A549 (cell line): ENCODE results near the gene VWCE. TPM values are rescaled to one million over a fixed set of nuclear protein-coding genes. Genes with fewer than 3 reads are reported as not detected.

ENCODE experiments used
- ATAC-seq, 2 experiments: fragments of 200-7000 bp in 1 of 2; fragments of >200 bp in 1 of 2; cut with Nextera tagmentation in 1 of 2; cut with Tn5 transposase in 1 of 2; 3 replicates each; pipeline versions ENCODE4 v1.8.0 to v1.9.1; 2018 to 2020; ENCODE audit warnings: mild to moderate bottlenecking in 1 of 2, moderate library complexity in 1 of 2
- CTCF ChIA-PET: fragments of 300-600 bp; sonication (Branson Sonifier 250); formaldehyde crosslinking; extraction: SDS; loops from one replicate; lab custom pipeline; 2021; ENCODE audit warnings: antibody characterized with exemption, inconsistent platforms; lab: Yijun Ruan, JAX
- POLR2A ChIA-PET: fragments of 350-600 bp; formaldehyde crosslinking; extraction: SDS; loops from one replicate; lab custom pipeline; 2021; ENCODE audit warnings: antibody characterized with exemption, inconsistent platforms; lab: Yijun Ruan, JAX
- DNase-seq, 2 experiments: peaks; one replicate each; pipeline versions ENCODE4 v3.0.0 to v3.0.0-alpha.2; 2011 to 2016; ENCODE audit warnings: low read depth in 1 of 2, low spot score in 1 of 2
- FAIRE-seq: peaks from 2 replicates; lab custom pipeline; 2011; peaks lifted over from hg19 to GRCh38; lab: Jason Lieb, UNC
- H3K27ac ChIP-seq, 2 experiments: fragments of >200 bp; sonication (Bioruptor Twin); formaldehyde crosslinking; 3 replicates each; pipeline ENCODE4 v1.5.1; 2016 to 2017
- H3K4me1 ChIP-seq: fragments of >200 bp; sonication (Bioruptor Twin); formaldehyde crosslinking; 3 replicates; pipeline ENCODE4 v1.6.1; 2016
- H3K4me2 ChIP-seq: fragments of >200 bp; sonication (Bioruptor Twin); formaldehyde crosslinking; 3 replicates; pipeline ENCODE4 v1.6.1; 2016
- H3K4me3 ChIP-seq: fragments of >200 bp; sonication (Bioruptor Twin); formaldehyde crosslinking; 3 replicates; pipeline ENCODE4 v1.5.1; 2016
- H3K9me3 ChIP-seq: fragments of >200 bp; sonication (Bioruptor Twin); formaldehyde crosslinking; 3 replicates; pipeline ENCODE4 v1.6.1; 2016
- CBX8 ChIP-seq: fragments of 200-600 bp; sonication (generic); IDR thresholded peaks from 2 replicates; pipeline ENCODE4 v1.6.1; 2016
- CEBPB ChIP-seq, 2 experiments: fragments of >200 bp in 1 of 2; sonication (Bioruptor Twin) in 1 of 2; formaldehyde crosslinking in 1 of 2; IDR thresholded peaks; 2 replicates each; pipeline ENCODE4 v1.6.1; 2012 to 2016
- E2F6 ChIP-seq: IDR thresholded peaks from 2 replicates; pipeline ENCODE4 v1.6.1; 2012; ENCODE audit warnings: low read depth, borderline replicate concordance
- EHF ChIP-seq: fragments of 250-450 bp; sonication (Bioruptor Pico); IDR thresholded peaks from 2 replicates; pipeline ENCODE4 v1.5.0; 2020; ENCODE audit warnings: mild to moderate bottlenecking
- HEYL ChIP-seq: fragments of 250-450 bp; sonication (Bioruptor Pico); IDR thresholded peaks from 2 replicates; pipeline ENCODE4 v1.8.0; 2021; ENCODE audit warnings: mild to moderate bottlenecking, moderate library complexity
- HOXA7 ChIP-seq: fragments of 250-450 bp; sonication (Bioruptor Pico); IDR thresholded peaks from 2 replicates; pipeline ENCODE4 v1.5.0; 2020; ENCODE audit warnings: mild to moderate bottlenecking, moderate library complexity
- HOXB5 ChIP-seq: fragments of 250-450 bp; sonication (Bioruptor Pico); IDR thresholded peaks from 2 replicates; pipeline ENCODE4 v1.5.0; 2020; ENCODE audit warnings: mild to moderate bottlenecking, moderate library complexity
- JUN ChIP-seq, 2 experiments: fragments of >200 bp; sonication (Bioruptor Twin); formaldehyde crosslinking; IDR thresholded peaks; 2 replicates in 1 of 2; 3 replicates in 1 of 2; pipeline ENCODE4 v1.6.1; 2016 to 2017
- KDM1A ChIP-seq: fragments of 200-600 bp; sonication (generic); IDR thresholded peaks from 2 replicates; pipeline ENCODE4 v1.6.1; 2016; ENCODE audit warnings: low read depth, mild to moderate bottlenecking
- MAX ChIP-seq: IDR thresholded peaks from 2 replicates; pipeline ENCODE4 v1.6.1; 2012
- MAZ ChIP-seq: fragments of 150-350 bp; IDR thresholded peaks from 2 replicates; pipeline ENCODE4 v1.6.1; 2014; ENCODE audit warnings: antibody characterized with exemption, low read depth, low read length, borderline replicate concordance
- NPAS2 ChIP-seq: fragments of 250-450 bp; sonication (Bioruptor Pico); IDR thresholded peaks from 2 replicates; pipeline ENCODE4 v1.8.0; 2022; ENCODE audit warnings: mild to moderate bottlenecking, moderate library complexity, borderline replicate concordance
- PHF8 ChIP-seq: fragments of 200-600 bp; sonication (generic); IDR thresholded peaks from 2 replicates; pipeline ENCODE4 v1.6.1; 2016; ENCODE audit warnings: low read depth, mild to moderate bottlenecking, antibody characterized with exemption, moderate library complexity, borderline replicate concordance
- RAD21 ChIP-seq, 2 experiments: fragments of >200 bp in 1 of 2; sonication (Bioruptor Twin) in 1 of 2; formaldehyde crosslinking in 1 of 2; IDR thresholded peaks in 1 of 2; conservative IDR thresholded peaks in 1 of 2; 2 replicates in 1 of 2; 3 replicates in 1 of 2; pipeline ENCODE4 v1.6.1; 2012 to 2018; ENCODE audit warnings: inconsistent platforms in 1 of 2
- SREBF2 ChIP-seq: fragments of 450-650 bp; IDR thresholded peaks from 2 replicates; pipeline ENCODE4 v1.6.1; 2014; ENCODE audit warnings: mild to moderate bottlenecking, moderate library complexity
- TFCP2L1 ChIP-seq: fragments of 250-450 bp; sonication (Bioruptor Pico); IDR thresholded peaks from 2 replicates; pipeline ENCODE4 v1.5.0; 2021; ENCODE audit warnings: mild to moderate bottlenecking
- ZNF302 ChIP-seq: fragments of 250-450 bp; sonication (Bioruptor Pico); IDR thresholded peaks from 2 replicates; pipeline ENCODE4 v1.9.0; 2021; ENCODE audit warnings: inconsistent platforms, mild to moderate bottlenecking, moderate library complexity
- ZSCAN20 ChIP-seq: fragments of 250-450 bp; sonication (Bioruptor Pico); IDR thresholded peaks from 2 replicates; pipeline ENCODE4 v1.8.0; 2022; ENCODE audit warnings: mild to moderate bottlenecking, moderate library complexity
- WGBS: methylation state at CpG from one replicate; pipeline ENCODE4 v1.1.6; 2017; ENCODE audit errors: missing lambda C conversion rate; 5-methylcytosine and 5-hydroxymethylcytosine counted together
- polyA plus RNA-seq, 4 experiments: library from polyadenylated mRNA; depleted of rRNA in 3 of 4; stranded (reverse); fragments of >200 nt; fragmentation: RNase III in 1 of 4; extraction: RNeasy Plus Mini Kit Qiagen cat#74134 plus additional on column Dnase treatment in 1 of 4; gene quantifications; 2 replicates in 3 of 4; 3 replicates in 1 of 4; pipeline ENCODE4 v1.2.3, GENCODE V29; 2011 to 2017
- TF ChIP-seq, protein P1 (sequence below): fragments of >200 bp; sonication (Bioruptor Twin); formaldehyde crosslinking; IDR thresholded peaks from 2 replicates; pipeline ENCODE4 v1.6.1; 2016
- TF ChIP-seq, protein P2 (sequence below): fragments of 450-650 bp; IDR thresholded peaks from 2 replicates; pipeline ENCODE4 v1.6.1; 2014; ENCODE audit warnings: antibody characterized with exemption
- TF ChIP-seq, protein P3 (sequence below): fragments of 250-450 bp; sonication (Bioruptor Pico); IDR thresholded peaks from 2 replicates; pipeline ENCODE4 v1.5.0; 2020; ENCODE audit warnings: low read depth, mild to moderate bottlenecking, moderate library complexity
- TF ChIP-seq, protein P4 (sequence below): IDR thresholded peaks from 2 replicates; pipeline ENCODE4 v1.6.1; 2012

Gene VWCE
- polyA plus RNA-seq, 2 of the 4 experiments (the other 2 are of a cell fraction), result 0.45 to 0.65 TPM

- no peak overlapping the region for H3K4me2 ChIP-seq
- WGBS, result 46% methylated on average over 1 of the region's 1 CpG
- CTCF ChIA-PET, result interaction anchor here (1.1 to 1.7 kb wide), 5 partner anchors 27 to 96 kb away, joined by 3 to 5 read pairs (median 3); partner anchors contain the start of gene TMEM216
- ATAC-seq (no peak), FAIRE-seq (no peak), DNase-seq (no peak)
- H3K9me3 ChIP-seq, result no peaks in the 10 kb centered on the region
- 0 out of 6 replicates have a peak overlapping the region, but pooled peaks of 1 of the 2 experiments have one; percentile 8 for H3K27ac ChIP-seq
- H3K4me3 ChIP-seq, result no peak overlapping the region
- POLR2A ChIA-PET, result no interaction called here
- peaks cover 14% of the 10 kb centered on the region; the same call in 1 of the 3 replicates for H3K4me1 ChIP-seq
- no peak for TF ChIP-seq HOXB5 (CRISPR knock-in tag)
- TF ChIP-seq SREBF2, result no peak
- TF ChIP-seq CEBPB (IDR thresholded peaks at IDR 0.05), result no peak
- TF ChIP-seq JUN (IDR thresholded peaks at IDR 0.05), result no peak
- no peak for TF ChIP-seq MAZ
- TF ChIP-seq HEYL, result no peak
- no peak for TF ChIP-seq KDM1A
- TF ChIP-seq ZSCAN20, result no peak
- TF ChIP-seq, protein P1, sequence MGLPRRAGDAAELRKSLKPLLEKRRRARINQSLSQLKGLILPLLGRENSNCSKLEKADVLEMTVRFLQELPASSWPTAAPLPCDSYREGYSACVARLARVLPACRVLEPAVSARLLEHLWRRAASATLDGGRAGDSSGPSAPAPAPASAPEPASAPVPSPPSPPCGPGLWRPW, result no peak
- TF ChIP-seq HOXA7, result no peak
- TF ChIP-seq ZNF302 (CRISPR knock-in tag), result no peak
- TF ChIP-seq, protein P2, sequence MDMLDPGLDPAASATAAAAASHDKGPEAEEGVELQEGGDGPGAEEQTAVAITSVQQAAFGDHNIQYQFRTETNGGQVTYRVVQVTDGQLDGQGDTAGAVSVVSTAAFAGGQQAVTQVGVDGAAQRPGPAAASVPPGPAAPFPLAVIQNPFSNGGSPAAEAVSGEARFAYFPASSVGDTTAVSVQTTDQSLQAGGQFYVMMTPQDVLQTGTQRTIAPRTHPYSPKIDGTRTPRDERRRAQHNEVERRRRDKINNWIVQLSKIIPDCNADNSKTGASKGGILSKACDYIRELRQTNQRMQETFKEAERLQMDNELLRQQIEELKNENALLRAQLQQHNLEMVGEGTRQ, result no peak
- no peak for TF ChIP-seq EHF (CRISPR knock-in tag)
- no peak for TF ChIP-seq NPAS2 (CRISPR knock-in tag)
- TF ChIP-seq, protein P3, sequence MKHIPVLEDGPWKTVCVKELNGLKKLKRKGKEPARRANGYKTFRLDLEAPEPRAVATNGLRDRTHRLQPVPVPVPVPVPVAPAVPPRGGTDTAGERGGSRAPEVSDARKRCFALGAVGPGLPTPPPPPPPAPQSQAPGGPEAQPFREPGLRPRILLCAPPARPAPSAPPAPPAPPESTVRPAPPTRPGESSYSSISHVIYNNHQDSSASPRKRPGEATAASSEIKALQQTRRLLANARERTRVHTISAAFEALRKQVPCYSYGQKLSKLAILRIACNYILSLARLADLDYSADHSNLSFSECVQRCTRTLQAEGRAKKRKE, result no peak
- TF ChIP-seq RAD21 (conservative IDR thresholded peaks at IDR 0.05 in 1 of 2, IDR thresholded peaks at IDR 0.05 in 1 of 2), result no peak
- TF ChIP-seq, all 56 proteins: peak for 0
Measured at GRCh38 chr11:61297341-61297740, 2.2 kb upstream of the VWCE start.

GRCh38 chr11:61295596-61295926, 445 bp upstream of the VWCE start:
- ChIA-PET CTCF (interaction anchor here (0.6 to 0.9 kb wide), 2 partner anchors 24 to 27 kb away, joined by 3 to 4 read pairs; no protein-coding TSS in a partner anchor), POLR2A (interaction anchor here (2.1 kb wide), 1 partner anchor 66 kb away, joined by 15 read pairs; the partner anchor contains the start of genes CYB561A3 and TMEM138)
- FAIRE-seq (no peak), ATAC-seq (no peak), DNase-seq (no peak)
- TF ChIP-seq CBX8 (no peak), PHF8 (no peak)
- TF ChIP-seq, protein P4, sequence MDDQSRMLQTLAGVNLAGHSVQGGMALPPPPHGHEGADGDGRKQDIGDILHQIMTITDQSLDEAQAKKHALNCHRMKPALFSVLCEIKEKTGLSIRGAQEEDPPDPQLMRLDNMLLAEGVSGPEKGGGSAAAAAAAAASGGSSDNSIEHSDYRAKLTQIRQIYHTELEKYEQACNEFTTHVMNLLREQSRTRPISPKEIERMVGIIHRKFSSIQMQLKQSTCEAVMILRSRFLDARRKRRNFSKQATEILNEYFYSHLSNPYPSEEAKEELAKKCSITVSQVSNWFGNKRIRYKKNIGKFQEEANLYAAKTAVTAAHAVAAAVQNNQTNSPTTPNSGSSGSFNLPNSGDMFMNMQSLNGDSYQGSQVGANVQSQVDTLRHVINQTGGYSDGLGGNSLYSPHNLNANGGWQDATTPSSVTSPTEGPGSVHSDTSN, result no peak
- no peak overlapping the region for H3K4me3 ChIP-seq
- H3K4me2 ChIP-seq, result no peak overlapping the region
- peaks cover 14% of the 10 kb centered on the region; the same call in 1 of the 3 replicates for H3K4me1 ChIP-seq
- H3K9me3 ChIP-seq, result no peaks in the 10 kb centered on the region
- no peak overlapping the region for H3K27ac ChIP-seq
- 88% methylated on average over 9 of the region's 12 CpGs for WGBS

DNA sequence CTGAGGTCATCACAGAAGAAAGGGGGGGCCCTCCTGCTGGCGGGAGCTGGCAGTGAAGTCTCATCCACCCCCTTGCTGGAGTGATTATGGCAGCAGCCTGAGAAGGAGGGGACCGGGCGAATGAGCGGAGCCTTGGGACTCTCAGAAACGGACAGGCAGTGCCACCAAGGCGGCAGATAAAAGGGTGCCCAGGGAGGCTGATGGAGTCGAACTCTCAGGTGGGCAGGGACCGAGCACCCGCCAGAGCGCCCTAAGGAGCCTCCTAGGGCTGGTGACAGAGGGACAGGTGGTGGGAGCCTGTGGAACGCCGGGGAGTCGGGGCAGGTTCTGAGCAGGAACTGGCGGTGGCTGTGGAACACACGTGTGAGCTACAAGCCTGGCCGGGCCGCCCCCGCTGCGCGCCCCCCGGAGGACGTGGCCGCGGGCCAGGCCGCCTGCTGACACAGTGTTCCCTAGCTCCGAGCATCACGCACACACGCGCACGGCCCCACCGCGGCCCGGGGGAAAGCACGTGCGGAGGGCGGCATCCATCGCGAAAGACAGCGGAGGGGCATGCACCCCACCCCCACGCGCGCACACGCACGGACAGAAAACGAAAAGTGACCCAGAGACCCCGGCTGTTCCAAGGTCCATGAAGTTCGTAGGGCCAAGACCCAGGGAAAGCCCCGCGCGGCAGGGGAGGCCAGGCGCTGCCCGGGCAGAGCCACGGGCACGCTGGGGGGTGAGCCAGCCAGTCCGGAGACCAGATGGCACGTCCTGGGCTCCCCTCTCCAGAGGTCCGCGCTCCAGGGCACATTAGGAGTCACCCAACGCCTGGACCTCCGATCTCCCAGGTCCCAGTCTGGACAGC, 1.0 kb downstream of the VWCE start:
- H3K4me1 ChIP-seq, result peaks cover 14% of the 10 kb centered on the region; the same call in 1 of the 3 replicates
- TF ChIP-seq TFCP2L1 (no peak), MAX (peak; percentile 84), E2F6 (peak; percentile 45; the same call in 1 of the 2 replicates)
- DNase-seq, result peak; percentile 33 to 67
- ChIA-PET CTCF (interaction anchor here (0.5 to 2.8 kb wide), 19 partner anchors 10 to 463 kb away, joined by 3 to 28 read pairs (median 3); no protein-coding TSS in a partner anchor), POLR2A (interaction anchor here (0.7 to 2.1 kb wide), 7 partner anchors 12 to 463 kb away, joined by 3 to 15 read pairs (median 4); partner anchors contain the start of genes CYB561A3, DDB1, TKFC and TMEM138)
- 17% methylated on average over 27 of the region's 60 CpGs for WGBS
- peak overlapping the region; percentile 100 for H3K4me2 ChIP-seq
- peak overlapping the region; percentile 61 for H3K4me3 ChIP-seq
- H3K9me3 ChIP-seq, result no peaks in the 10 kb centered on the region
- FAIRE-seq, result no peak
- peak overlapping the region; percentile 81 to 87 for H3K27ac ChIP-seq
- ATAC-seq, result peak; percentile 74 to 80
